Activated CD8-positive, alpha-beta memory T cell treated with anti-CD3 and anti-CD28 coated beads, Interleukin-2, amount 10 ng/mL, durations not matched to agents 7 days and 5 days (primary cell): ENCODE results near the gene PLAC9. TPM values are rescaled to one million over a fixed set of nuclear protein-coding genes. Genes with fewer than 3 reads are reported as not detected.

Source experiments
- ATAC-seq: fragments of 150-1000 bp; cut with Tn5 transposase; one replicate; pipeline ENCODE4 v1.10.0; 2021; ENCODE audit warnings: moderate library complexity
- CTCF ChIA-PET: fragments of 350-600 bp; sonication (Branson Sonifier 250); formaldehyde crosslinking; loops from one replicate; lab custom pipeline; 2021; ENCODE audit warnings: antibody characterized with exemption; lab: Charles Lee
- DNase-seq: peaks from one replicate; pipeline ENCODE4 v3.0.0-alpha.2; 2020
- H3K27ac Mint-ChIP-seq: one replicate; pipeline ENCODE4 v1.8.0; 2021; ENCODE audit warnings: mild to moderate bottlenecking, mixed read lengths
- H3K27me3 Mint-ChIP-seq: one replicate; pipeline ENCODE4 v1.8.0; 2021; ENCODE audit warnings: mixed read lengths
- H3K36me3 Mint-ChIP-seq: one replicate; pipeline ENCODE4 v1.8.0; 2021; ENCODE audit warnings: mild to moderate bottlenecking, mixed read lengths
- H3K4me1 Mint-ChIP-seq: one replicate; pipeline ENCODE4 v1.8.0; 2021; ENCODE audit warnings: mixed read lengths
- H3K4me3 Mint-ChIP-seq: one replicate; pipeline ENCODE4 v1.8.0; 2021; ENCODE audit warnings: mild to moderate bottlenecking, moderate library complexity, mixed read lengths
- H3K9me3 Mint-ChIP-seq: one replicate; pipeline ENCODE4 v1.8.0; 2022; ENCODE audit warnings: low read depth, mixed read lengths
- total RNA-seq, 2 experiments: library from RNA; stranded (reverse); gene quantifications; one replicate each; pipeline ENCODE4 v1.2.3, GENCODE V29; 2021

The PLAC9 gene
- total RNA-seq, 2 experiments from 2014 or later, result not detected

DNA sequence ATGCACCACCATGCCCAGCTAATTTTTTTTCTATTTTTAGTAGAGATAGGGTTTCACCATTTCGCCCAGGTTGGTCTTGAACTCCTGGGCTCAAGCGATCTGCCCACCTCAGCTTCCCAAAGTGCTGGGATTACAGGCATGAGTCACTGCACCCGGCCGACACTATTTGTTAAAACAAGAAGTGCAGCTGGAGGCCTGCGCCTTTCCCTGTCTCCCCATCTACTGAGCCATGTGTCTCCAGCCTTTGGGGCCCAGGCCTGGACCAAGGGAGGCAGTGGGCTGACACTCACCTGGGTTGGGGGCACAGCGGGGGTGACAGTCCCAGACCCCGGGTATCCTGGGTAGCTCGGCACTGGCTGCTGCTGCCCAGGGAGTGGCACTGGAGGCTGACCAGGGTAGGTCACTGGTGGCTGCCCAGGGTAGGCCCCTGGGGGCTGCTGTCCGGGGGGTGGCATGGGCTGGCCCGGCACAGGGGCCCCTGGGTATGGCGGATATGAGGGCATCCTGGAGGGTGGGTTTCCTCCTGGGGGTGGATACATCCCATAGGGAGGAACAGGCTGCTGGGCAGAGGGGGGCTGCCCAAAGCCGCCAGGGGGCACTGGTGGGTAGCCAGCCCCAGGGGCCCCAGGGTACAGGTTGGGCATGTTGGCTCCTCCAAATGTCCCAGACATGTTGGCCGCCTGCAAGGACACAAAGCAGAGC, 36.3 kb downstream of the PLAC9 start:
- Mint-ChIP-seq H3K27me3 (no peaks in the 10 kb centered on the region), H3K4me3 (no peak overlapping the region), H3K4me1 (no peaks in the 10 kb centered on the region), H3K27ac (no peak overlapping the region), H3K9me3 (no peaks in the 10 kb centered on the region), H3K36me3 (peaks cover 12% of the 10 kb centered on the region)
- DNase-seq (peak; percentile 46), ATAC-seq (no peak)
- CTCF ChIA-PET, result interaction anchor here (1.2 kb wide), 1 partner anchor 54 kb away, joined by 3 read pairs; no protein-coding TSS in a partner anchor

DNA sequence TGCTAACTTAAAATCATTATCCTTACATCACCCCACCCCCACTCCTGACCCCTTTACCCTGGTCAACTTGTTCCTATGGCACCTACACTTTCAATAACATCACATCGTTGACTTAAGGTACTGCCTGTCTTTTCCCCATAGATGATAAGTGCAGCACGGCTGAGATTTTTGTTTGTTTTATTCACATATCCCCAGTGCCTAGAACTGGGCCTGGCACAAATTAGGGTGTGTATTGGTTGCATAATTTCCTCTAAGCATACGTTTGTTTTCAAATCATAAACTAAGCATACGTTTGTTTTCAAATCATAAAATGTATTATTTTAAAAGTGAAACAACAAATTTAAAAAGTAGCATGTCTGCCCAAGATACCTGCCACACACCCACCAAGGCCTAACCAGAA, 37.5 kb downstream of the PLAC9 start:
- Mint-ChIP-seq H3K9me3 (no peaks in the 10 kb centered on the region), H3K4me3 (no peak overlapping the region), H3K36me3 (peaks cover 9% of the 10 kb centered on the region), H3K4me1 (no peaks in the 10 kb centered on the region), H3K27ac (no peak overlapping the region), H3K27me3 (no peaks in the 10 kb centered on the region)
- ATAC-seq (no peak), DNase-seq (no peak)
- CTCF ChIA-PET, result no interaction called here

DNA sequence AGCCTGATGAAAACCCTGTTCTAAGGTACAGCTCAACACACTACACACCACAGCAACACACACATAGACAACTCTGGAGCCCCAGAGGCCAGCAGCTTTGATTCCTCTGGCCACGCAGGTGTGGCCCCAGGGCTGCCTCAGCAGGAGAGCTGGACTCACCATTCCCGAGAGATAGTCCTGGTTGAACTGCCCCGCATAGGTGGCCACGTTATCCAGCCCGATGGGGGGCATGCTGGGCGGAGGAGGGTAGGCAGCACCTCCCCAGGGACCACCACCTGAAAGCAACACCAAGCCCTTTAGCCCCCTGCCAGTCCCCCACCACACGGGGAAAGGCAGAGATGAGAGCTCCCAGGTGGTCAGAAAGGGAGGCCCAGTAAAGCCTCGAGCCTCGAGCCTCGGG, 38.1 kb downstream of the PLAC9 start:
- H3K4me3 Mint-ChIP-seq, result no peak overlapping the region
- H3K27ac Mint-ChIP-seq, result no peak overlapping the region
- H3K36me3 Mint-ChIP-seq, result peaks cover 7% of the 10 kb centered on the region
- no peaks in the 10 kb centered on the region for H3K27me3 Mint-ChIP-seq
- DNase-seq (no peak), ATAC-seq (no peak)
- H3K4me1 Mint-ChIP-seq, result no peaks in the 10 kb centered on the region
- no peaks in the 10 kb centered on the region for H3K9me3 Mint-ChIP-seq
- CTCF ChIA-PET, result no interaction called here

DNA sequence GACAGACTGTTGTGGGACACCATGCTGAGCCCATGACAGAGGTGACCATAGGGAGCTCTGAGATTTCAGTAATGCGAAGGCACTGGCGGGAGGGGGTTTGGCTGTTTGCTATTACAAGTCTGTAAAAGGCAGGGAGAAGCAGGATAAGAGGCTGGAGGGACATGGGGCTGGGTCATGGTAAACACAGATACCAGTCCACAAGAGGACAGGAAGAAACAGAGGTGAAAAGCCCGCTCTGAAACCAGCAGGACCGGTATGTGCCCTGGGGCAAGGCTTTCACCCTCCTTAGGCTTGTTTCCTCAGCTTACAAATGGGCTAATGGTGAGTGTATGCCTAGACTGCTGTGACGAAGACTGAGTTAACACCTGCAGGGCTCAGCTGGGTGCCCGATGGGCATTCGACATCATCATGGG, 38.7 kb downstream of the PLAC9 start:
- no peaks in the 10 kb centered on the region for H3K27me3 Mint-ChIP-seq
- H3K4me1 Mint-ChIP-seq, result peaks cover 3% of the 10 kb centered on the region
- ATAC-seq (no peak), DNase-seq (no peak)
- CTCF ChIA-PET, result no interaction called here
- H3K9me3 Mint-ChIP-seq, result no peaks in the 10 kb centered on the region
- no peak overlapping the region for H3K4me3 Mint-ChIP-seq
- H3K27ac Mint-ChIP-seq, result peak overlapping the region; percentile 55
- H3K36me3 Mint-ChIP-seq, result peaks cover 2% of the 10 kb centered on the region

DNA sequence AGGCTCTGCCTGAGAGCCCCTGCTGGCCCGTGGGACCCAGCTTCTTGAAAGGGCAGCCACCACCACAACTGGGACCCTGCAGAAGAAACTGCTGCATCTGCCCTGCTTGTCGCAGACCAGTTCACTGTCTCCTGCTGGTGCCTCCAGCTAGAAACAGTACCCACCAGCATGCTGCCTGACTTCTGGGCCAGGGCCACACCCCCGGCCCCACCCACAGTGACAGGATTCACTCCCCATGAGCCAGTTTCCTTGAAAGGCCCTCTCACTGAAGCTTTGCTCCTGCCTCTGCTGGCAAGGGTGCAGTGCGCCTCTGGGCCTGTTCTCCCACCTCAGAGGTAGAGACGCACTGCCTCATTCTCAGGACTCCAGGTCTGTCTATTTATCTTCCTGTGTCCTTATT, 40.4 kb downstream of the PLAC9 start:
- ATAC-seq (no peak), DNase-seq (no peak)
- H3K9me3 Mint-ChIP-seq, result no peaks in the 10 kb centered on the region
- peaks cover 7% of the 10 kb centered on the region for H3K4me1 Mint-ChIP-seq
- no peaks in the 10 kb centered on the region for H3K27me3 Mint-ChIP-seq
- H3K36me3 Mint-ChIP-seq, result peaks cover 2% of the 10 kb centered on the region
- no peak overlapping the region for H3K4me3 Mint-ChIP-seq
- no peak overlapping the region for H3K27ac Mint-ChIP-seq
- CTCF ChIA-PET, result no interaction called here

DNA sequence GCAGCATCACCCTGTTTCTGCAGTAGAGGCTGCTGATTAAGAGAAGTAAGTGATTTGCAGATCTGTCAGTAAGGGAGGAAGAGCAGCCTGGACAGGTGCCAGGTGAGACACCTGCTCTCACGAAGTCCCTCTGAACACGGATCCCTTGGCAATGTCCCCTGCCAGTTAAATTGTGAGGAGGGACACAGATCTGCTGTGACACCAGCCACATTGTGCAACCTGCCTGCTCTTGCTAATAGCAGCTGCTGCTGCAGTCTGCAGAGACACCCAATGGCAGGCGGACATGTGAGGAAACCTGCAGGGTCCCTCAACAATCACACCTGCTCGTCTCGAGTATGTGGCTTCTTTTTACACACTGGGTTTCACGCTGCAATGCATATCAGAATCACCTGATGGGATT, 40.9 kb downstream of the PLAC9 start:
- peaks cover 2% of the 10 kb centered on the region for H3K36me3 Mint-ChIP-seq
- H3K27me3 Mint-ChIP-seq, result no peaks in the 10 kb centered on the region
- DNase-seq (no peak), ATAC-seq (no peak)
- H3K4me3 Mint-ChIP-seq, result no peak overlapping the region
- H3K4me1 Mint-ChIP-seq, result peaks cover 8% of the 10 kb centered on the region
- CTCF ChIA-PET, result interaction anchor here (1.2 kb wide), 1 partner anchor 87 kb away, joined by 3 read pairs; no protein-coding TSS in a partner anchor
- H3K27ac Mint-ChIP-seq, result no peak overlapping the region
- no peaks in the 10 kb centered on the region for H3K9me3 Mint-ChIP-seq

DNA sequence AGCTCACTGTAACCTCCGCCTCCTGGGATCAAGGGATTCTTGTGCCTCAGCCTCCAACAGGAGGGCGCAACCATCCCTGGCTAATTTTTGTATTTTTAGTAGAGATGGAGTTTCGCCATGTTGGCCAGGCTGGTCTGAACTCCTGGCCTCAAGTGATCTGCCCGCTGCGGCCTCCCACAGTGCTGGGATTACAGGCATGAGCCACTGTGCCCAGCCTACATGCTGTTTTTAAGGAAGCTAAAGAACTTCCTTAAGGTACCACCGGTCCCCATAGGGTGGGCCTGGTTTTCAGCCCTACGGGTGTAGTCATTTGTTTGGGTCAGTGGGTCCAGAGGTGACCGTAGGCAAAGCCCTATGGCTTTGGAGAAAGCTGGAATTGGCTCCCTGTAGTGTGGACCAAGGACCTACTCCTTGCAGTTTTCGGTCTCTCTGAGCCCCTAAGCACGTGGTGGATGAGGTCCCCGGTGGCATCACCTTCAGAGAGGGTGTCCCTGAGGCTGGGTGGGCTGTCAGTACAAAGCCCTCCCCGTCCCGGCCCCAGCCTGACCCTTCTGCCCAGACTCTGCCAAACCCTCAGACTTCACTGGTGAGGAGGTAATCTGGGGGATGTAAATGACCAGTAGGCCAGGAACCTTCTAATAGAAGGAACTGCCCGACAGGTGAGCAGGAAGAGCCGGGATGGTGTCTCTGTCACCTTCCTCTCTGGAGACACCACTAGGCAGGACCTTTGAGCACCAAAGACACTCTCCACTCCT, 42.3 kb downstream of the PLAC9 start:
- Mint-ChIP-seq H3K27me3 (no peaks in the 10 kb centered on the region), H3K4me1 (peaks cover 8% of the 10 kb centered on the region), H3K27ac (no peak overlapping the region), H3K9me3 (no peaks in the 10 kb centered on the region), H3K36me3 (peaks cover under 1% of the 10 kb centered on the region), H3K4me3 (no peak overlapping the region)
- no peak for ATAC-seq
- CTCF ChIA-PET, result interaction anchor here (1.3 kb wide), 1 partner anchor 48 kb away, joined by 3 read pairs; no protein-coding TSS in a partner anchor
- no peak for DNase-seq

DNA sequence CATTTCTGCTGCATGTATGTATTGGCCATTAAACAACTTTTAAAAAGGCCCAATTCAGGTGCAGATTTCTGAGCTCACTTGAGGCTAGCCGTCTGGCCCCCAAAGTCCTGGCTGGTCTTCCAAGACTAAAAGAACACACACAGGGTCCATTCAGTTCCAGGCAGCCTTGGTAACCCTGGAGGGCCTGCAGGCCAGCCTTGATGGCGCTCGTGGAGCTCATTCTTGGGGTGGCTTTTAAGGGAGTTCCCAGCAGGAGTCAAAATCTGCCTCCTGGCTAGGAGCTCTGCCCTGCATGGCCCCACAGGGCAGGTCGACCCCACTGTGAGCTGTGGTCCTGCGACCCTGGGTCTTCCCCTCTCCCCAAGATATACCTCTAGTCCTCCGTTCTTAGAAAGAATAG, 44.0 kb downstream of the PLAC9 start:
- peaks cover 13% of the 10 kb centered on the region for H3K4me1 Mint-ChIP-seq
- ATAC-seq, result no peak
- DNase-seq, result no peak
- peak overlapping the region; percentile 35 for H3K27ac Mint-ChIP-seq
- CTCF ChIA-PET, result interaction anchor here (0.7 to 0.9 kb wide), 2 partner anchors 33 to 77 kb away, joined by 3 read pairs; no protein-coding TSS in a partner anchor
- H3K27me3 Mint-ChIP-seq, result no peaks in the 10 kb centered on the region
- H3K4me3 Mint-ChIP-seq, result no peak overlapping the region
- H3K9me3 Mint-ChIP-seq, result no peaks in the 10 kb centered on the region
- peaks cover 2% of the 10 kb centered on the region for H3K36me3 Mint-ChIP-seq

DNA sequence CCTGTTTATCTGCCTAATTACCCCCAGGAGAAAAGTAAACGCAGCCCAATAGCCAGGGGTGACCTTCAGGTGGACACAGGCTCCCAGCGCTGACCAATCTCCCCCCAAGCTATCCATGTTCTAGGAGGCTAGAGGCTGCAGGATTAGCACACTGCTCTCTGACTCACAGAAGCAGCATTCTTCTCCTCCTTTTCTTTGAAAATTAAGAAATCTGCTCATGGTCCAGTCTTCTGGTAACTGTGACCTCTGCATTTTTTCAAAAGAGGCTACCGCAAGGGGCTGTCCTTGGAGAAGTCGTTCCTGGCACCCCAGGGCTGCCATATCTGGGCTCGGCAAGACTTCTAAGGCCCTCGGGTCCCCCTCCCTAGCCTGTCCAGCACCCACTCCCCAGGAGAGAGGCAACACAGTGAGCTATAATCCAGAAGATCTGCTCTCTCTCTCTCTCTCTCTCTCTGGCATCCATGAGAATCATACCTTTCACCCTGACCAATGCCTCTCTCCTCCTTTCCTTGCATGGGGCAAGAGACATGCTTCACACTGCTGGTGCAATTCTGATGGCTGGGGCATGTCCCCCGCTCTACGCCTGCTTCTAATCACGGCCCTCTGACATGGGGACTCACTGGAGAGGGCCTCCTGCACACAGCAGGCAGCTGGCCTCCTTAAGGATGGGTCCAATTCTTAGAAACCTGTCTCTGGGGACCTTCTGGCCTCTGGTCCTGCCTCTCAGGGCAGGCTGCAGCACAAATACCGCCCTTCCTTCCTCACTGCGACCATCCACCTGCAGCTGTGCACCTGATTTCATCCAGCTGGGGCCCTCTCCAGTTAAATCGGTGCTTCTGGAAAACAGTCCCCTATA, 45.5 kb downstream of the PLAC9 start:
- Mint-ChIP-seq H3K4me3 (no peak overlapping the region), H3K27me3 (no peaks in the 10 kb centered on the region), H3K27ac (no peak overlapping the region), H3K36me3 (peaks cover 4% of the 10 kb centered on the region), H3K4me1 (peaks cover 18% of the 10 kb centered on the region), H3K9me3 (no peaks in the 10 kb centered on the region)
- CTCF ChIA-PET, result interaction anchor here (0.9 to 2.1 kb wide), 2 partner anchors 10 to 19 kb away, joined by 3 to 9 read pairs; no protein-coding TSS in a partner anchor
- ATAC-seq (no peak), DNase-seq (no peak)

DNA sequence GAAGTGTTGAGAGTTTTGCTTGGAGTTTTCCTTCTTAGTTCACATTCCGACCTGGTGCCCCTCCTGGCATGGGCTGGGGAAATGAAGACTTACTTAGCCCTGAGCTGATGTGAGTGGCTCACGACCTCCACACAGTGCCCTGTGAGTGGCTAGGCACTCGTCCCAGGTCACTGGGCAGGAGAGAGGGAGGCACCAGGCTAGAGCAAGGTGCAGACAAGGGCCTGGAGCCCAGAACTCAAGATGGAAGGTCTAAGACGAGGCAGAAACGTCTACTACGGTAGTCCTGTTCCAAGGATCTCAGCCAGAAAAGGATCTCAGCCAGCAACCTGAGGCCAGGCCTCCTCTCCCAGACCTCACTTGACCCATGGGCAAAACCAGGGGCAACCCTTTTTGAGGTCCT, 50.5 kb downstream of the PLAC9 start:
- CTCF ChIA-PET, result no interaction called here
- H3K4me1 Mint-ChIP-seq, result peaks cover 45% of the 10 kb centered on the region

DNA sequence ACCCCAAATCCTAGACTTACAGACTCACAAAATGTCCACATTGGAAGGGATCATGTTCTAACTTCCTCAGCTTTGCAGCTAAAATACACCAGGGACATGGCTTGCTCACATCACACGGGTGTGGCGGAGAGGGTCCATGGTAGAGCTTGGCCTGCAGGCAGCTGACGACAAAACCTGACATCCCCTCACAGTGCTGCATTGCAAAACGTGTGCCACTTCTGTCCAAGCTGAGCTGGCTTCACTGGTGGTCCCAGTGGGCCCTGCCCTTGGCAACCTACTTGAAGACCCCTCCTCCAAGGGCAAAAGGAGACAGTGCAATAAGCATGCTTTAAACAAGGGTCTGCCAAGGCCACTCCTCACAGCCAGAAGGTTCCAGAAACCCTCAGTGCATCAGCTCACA, 50.9 kb downstream of the PLAC9 start:
- H3K4me1 Mint-ChIP-seq, result peaks cover 47% of the 10 kb centered on the region
- no peaks in the 10 kb centered on the region for H3K9me3 Mint-ChIP-seq
- H3K4me3 Mint-ChIP-seq, result no peak overlapping the region
- no peak for ATAC-seq
- DNase-seq, result no peak
- peaks cover 15% of the 10 kb centered on the region for H3K36me3 Mint-ChIP-seq
- CTCF ChIA-PET, result interaction anchor here (2.3 kb wide), 1 partner anchor 39 kb away, joined by 7 read pairs; no protein-coding TSS in a partner anchor
- no peak overlapping the region for H3K27ac Mint-ChIP-seq
- H3K27me3 Mint-ChIP-seq, result no peaks in the 10 kb centered on the region

More for the DNA sequence above, 50.5 kb downstream of the PLAC9 start:
- no peaks in the 10 kb centered on the region for H3K27me3 Mint-ChIP-seq
- H3K27ac Mint-ChIP-seq, result no peak overlapping the region
- peaks cover 15% of the 10 kb centered on the region for H3K36me3 Mint-ChIP-seq
- H3K4me3 Mint-ChIP-seq, result no peak overlapping the region
- DNase-seq (no peak), ATAC-seq (no peak)
- no peaks in the 10 kb centered on the region for H3K9me3 Mint-ChIP-seq

DNA sequence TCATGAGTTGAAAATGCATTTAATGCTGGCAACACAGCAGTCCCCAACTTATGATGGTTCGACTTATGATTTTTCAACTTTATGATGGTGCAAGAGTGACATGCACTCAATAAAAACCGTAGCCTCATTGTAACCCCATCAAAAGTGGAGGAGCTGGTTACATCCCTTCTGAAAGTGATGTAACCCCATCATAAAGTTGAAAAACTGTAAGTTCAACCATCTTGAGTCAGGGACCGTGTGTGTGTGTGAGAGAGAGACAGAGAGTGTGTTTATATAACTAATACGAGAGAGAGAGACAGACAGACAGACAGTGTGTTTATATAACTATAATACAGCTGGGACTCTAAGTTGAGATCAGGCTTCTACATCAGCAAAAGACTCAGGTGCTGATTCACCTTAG, 51.8 kb downstream of the PLAC9 start:
- Mint-ChIP-seq H3K4me1 (peaks cover 56% of the 10 kb centered on the region), H3K27me3 (no peaks in the 10 kb centered on the region), H3K4me3 (no peak overlapping the region), H3K27ac (peak overlapping the region; percentile 57), H3K9me3 (no peaks in the 10 kb centered on the region), H3K36me3 (peaks cover 17% of the 10 kb centered on the region)
- ATAC-seq (no peak), DNase-seq (no peak)
- CTCF ChIA-PET, result interaction anchor here (2.3 kb wide), 2 partner anchors 38 to 40 kb away, joined by 6 to 7 read pairs; no protein-coding TSS in a partner anchor
